Measurements from ENCODE around the gene FER.

FER gene

DNA sequence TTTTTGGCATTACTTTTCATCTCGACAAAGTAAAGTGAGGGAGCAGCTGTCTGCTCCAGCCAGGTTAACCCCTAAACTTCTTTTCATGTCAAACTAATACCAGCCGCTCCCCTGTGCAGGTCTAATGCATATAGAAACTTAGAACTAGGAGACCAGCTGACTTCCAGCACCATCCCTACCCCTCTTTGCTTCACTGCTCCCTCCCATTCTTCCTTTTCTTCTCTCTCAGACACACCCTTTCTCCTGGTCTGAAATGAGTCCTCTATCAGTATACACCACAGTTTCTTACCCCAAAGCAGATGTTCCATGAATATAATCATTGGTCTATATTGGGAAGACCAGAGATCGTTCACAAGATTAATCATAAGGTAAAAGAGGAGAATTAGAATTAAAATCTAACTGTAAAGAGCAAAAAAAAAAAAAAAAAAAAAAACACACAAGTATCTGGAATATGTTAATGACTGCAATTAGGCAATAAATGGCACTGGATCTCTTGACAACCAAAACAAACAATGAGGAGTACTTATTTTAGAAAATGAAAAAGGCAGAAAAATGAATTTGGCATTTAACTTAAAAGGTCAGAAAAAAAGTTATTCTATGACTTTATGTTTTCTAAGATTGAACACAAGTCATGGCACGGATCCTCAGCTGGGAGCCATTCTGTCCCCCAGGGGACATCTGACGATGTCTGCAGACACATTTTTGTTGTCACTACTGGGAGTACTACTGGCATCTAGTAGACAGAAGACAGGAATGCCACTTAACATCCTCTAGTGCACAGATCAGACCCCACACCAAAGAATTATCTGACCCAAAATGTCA is 452.3 kb downstream of the FER start:
- no peak overlapping the region for H3K27ac ChIP-seq
- CTCF ChIA-PET: interaction anchor here (0.5 to 0.6 kb wide), 2 partner anchors 291 to 1118 kb away, joined by 4 to 6 read pairs; no protein-coding TSS in a partner anchor
- POLR2A ChIA-PET (ENCODE audit: low non-redundant PET): no interaction called here
- TF ChIP-seq, protein P1, sequence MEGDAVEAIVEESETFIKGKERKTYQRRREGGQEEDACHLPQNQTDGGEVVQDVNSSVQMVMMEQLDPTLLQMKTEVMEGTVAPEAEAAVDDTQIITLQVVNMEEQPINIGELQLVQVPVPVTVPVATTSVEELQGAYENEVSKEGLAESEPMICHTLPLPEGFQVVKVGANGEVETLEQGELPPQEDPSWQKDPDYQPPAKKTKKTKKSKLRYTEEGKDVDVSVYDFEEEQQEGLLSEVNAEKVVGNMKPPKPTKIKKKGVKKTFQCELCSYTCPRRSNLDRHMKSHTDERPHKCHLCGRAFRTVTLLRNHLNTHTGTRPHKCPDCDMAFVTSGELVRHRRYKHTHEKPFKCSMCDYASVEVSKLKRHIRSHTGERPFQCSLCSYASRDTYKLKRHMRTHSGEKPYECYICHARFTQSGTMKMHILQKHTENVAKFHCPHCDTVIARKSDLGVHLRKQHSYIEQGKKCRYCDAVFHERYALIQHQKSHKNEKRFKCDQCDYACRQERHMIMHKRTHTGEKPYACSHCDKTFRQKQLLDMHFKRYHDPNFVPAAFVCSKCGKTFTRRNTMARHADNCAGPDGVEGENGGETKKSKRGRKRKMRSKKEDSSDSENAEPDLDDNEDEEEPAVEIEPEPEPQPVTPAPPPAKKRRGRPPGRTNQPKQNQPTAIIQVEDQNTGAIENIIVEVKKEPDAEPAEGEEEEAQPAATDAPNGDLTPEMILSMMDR (conservative IDR thresholded peaks at IDR 0.05; ENCODE audit: low read depth): no peak
- DNase-seq (ENCODE audit: low spot score): no peak

DNA sequence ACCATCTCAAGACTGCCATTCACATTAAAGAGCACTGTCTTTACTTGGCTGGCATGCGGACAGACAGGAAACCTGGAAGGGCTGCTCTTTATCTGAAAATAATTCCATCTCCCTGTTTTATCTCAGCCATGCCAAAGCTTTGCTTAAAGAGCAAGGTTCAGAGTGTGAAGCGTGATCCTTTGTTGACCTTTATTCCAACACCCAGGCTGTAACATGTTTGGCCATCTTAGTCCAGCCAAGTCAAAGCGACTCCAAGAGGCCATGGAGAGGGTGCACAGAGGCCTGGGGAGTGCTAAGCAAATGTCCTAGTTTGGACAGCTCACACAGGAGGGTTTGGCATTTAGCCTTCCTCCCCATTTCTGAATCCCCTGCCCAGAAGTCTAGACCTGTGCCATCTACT is 467.3 kb downstream of the FER start:
- ChIA-PET CTCF (interaction anchor here (0.7 kb wide), 1 partner anchor 12 kb away, joined by 3 read pairs; no protein-coding TSS in a partner anchor), POLR2A (ENCODE audit: low non-redundant PET) (no interaction called here)
- H3K27ac ChIP-seq: no peak overlapping the region
- TF ChIP-seq, protein P1 (conservative IDR thresholded peaks at IDR 0.05; ENCODE audit: low read depth): no peak
- DNase-seq (ENCODE audit: low spot score): no peak

DNA sequence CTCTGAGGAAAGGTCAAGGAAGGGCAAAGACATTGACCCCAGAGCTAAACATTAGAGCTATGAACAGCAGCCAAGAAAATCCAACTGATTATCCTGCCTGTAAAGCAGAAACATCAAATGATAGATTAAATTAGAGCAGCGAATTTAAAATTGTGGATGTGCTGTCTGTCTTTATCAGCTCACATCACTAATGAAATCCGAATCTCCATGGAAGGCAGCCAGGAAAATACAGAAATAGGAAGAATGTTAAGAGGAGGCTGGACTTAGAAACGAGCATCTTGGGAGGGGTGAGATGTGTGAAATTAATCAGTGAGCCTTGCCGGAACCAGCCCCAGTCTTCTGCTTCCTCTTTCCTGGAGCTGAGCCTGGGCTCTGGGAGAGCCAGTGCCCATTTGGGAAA is 471.1 kb downstream of the FER start:
- no peak overlapping the region for H3K27ac ChIP-seq
- CTCF ChIA-PET: interaction anchor here (0.6 kb wide), 1 partner anchor 22 kb away, joined by 3 read pairs; no protein-coding TSS in a partner anchor
- TF ChIP-seq, protein P1 (conservative IDR thresholded peaks at IDR 0.05; ENCODE audit: low read depth): no peak
- DNase-seq (ENCODE audit: low spot score): no peak
- POLR2A ChIA-PET (ENCODE audit: low non-redundant PET): no interaction called here

DNA sequence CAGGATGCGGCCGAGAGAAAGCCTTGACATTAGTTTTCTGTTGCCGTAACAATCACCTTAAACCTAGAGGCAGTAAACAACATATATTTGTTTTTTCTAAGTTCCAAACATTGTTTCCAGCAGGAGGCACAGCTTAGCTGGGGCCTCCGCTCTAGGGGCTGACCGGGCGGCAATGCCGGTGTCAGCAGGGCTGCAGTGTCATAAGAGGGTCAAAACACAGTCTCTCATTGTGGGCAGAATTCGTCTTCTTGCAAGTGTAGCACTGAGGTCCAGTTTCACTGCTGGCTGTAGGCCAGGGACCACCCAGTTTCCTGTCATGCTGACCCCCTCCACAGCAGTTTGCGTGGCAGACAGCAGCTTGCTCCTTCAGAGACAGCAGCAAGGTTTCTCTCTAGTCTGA is 475.8 kb downstream of the FER start:
- ChIA-PET POLR2A (ENCODE audit: low non-redundant PET) (no interaction called here), CTCF (no interaction called here)
- H3K27ac ChIP-seq: no peak overlapping the region
- no peak for DNase-seq (ENCODE audit: low spot score)
- TF ChIP-seq, protein P1 (conservative IDR thresholded peaks at IDR 0.05; ENCODE audit: low read depth): no peak

DNA sequence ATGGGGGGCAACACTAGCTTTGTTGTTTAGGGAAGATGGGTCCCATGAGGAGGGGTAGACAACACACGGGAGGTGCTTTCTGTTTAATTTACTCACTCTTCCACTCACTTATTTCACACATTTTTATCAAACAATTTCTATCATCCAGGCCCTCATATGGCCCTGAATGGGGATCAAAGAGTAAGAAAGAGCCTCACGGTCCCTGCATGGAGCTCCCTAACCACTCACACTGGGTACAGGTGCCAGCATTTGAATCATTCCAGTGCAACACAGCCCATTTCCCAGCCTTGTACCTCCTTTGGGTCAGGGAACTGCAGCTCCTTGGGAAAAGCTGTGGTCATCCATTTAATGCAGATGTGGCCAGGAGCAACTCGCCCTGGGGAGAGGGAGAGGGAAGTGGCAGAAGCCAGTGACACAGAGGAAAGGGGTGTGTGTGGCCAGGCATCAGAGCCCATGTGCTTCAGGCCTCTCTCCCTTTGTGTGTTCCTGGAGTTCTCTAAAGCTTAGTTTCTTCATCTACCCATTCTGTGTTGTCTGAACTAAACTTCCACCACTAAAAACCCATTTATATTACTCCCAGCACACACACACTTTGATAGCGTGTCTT is 476.7 kb downstream of the FER start:
- no peak overlapping the region for H3K27ac ChIP-seq
- TF ChIP-seq, protein P1 (conservative IDR thresholded peaks at IDR 0.05; ENCODE audit: low read depth): no peak
- POLR2A ChIA-PET (ENCODE audit: low non-redundant PET): no interaction called here
- CTCF ChIA-PET: no interaction called here
- DNase-seq (ENCODE audit: low spot score): no peak

DNA sequence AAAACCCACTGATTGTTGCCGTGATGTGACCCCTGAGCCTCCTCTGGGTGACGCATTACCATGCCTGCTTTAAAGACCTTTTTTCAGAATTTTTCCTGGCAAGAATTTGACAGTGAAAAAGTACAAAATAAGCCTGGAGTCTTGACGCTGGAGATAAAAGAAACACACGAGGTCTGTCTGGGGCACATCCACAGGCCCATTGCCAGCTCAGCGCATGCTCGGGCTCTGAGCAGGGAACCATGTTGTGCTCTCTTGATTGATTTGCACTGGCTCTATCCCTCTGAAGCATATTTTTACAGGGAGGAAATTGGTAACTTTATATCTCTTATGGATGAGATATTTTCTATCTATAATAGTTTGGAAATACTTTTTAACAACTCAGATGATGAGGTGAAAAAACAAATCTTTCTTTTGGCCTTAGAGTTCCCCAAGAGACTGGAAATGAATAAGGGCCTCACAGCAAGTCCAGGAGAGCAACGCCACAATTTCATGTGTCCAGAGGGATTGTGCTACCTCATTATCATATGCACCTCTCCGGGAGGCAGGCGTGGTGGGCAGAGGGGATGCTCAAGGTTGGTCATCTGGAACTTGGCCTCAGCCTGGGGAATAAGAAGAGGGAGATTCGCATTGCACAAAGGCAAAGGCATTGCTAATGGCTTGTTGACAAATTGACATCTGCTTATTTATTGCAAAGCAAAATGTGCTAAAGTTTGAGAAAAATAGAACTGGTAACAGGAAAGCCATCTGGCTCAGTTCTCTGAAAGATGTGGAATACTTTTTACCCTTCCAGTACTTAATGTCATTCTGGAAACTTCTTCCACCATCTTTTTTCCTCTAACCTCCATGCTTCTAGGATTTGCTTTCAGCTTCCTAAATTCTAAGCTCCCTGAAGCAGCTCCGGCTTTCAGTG is 478.3 kb downstream of the FER start:
- TF ChIP-seq, protein P1 (conservative IDR thresholded peaks at IDR 0.05; ENCODE audit: low read depth): no peak
- H3K27ac ChIP-seq: no peak overlapping the region
- DNase-seq (ENCODE audit: low spot score): no peak
- ChIA-PET POLR2A (ENCODE audit: low non-redundant PET) (no interaction called here), CTCF (interaction anchor here (0.5 to 0.6 kb wide), 2 partner anchors 11 to 136 kb away, joined by 3 read pairs; no protein-coding TSS in a partner anchor)
